Body of pancreas (tissue), 4 donors: ENCODE results near the gene TMEM233. TPM values are rescaled to one million over a fixed set of nuclear protein-coding genes. Genes with fewer than 3 reads are reported as not detected.

ENCODE experiments used
- ATAC-seq: fragments of 150-250 bp; one replicate; pipeline ENCODE4 v1.9.1; 2016
- DNase-seq, 4 donors: peaks; one replicate each; pipeline ENCODE4 v3.0.0-alpha.2; 2019
- H3K27ac ChIP-seq, 4 donors: fragments of 200-600 bp; sonication (generic); 1 replicate in 3 of 4; 2 replicates in 1 of 4; pipeline versions ENCODE4 v1.5.1 to v1.6.1; 2016 to 2019; ENCODE audit warnings: mild to moderate bottlenecking in 1 of 4, mixed read lengths in 1 of 4, moderate library complexity in 1 of 4
- H3K27me3 ChIP-seq, 2 donors: fragments of 200-600 bp; sonication (generic); one replicate each; pipeline ENCODE4 v1.6.0; 2016; ENCODE audit warnings: mild to moderate bottlenecking in 1 of 2
- H3K36me3 ChIP-seq, 2 donors: fragments of 200-600 bp; sonication (generic); replicated peaks in 1 of 2; 2 replicates each; pipeline ENCODE4 v1.5.1; 2016; ENCODE audit warnings: low read depth in 2 of 2; ENCODE audit not compliant: insufficient read depth in 1 of 2
- H3K4me1 ChIP-seq: fragments of 200-600 bp; sonication (generic); one replicate; pipeline ENCODE4 v1.6.0; 2016
- H3K4me3 ChIP-seq, 2 donors: fragments of 200-600 bp; sonication (generic); 1 replicate in 1 of 2; 2 replicates in 1 of 2; pipeline ENCODE4 v1.5.1; 2016 to 2019
- H3K9me3 ChIP-seq, 3 donors: fragments of 200-600 bp; sonication (generic); 1 replicate in 2 of 3; 2 replicates in 1 of 3; pipeline ENCODE4 v1.5.1; 2016
- CTCF ChIP-seq, 7 experiments: fragments of 450-650 bp in 4 of 7; fragments of 200-600 bp in 3 of 7; sonication (generic) in 3 of 7; IDR thresholded peaks; one replicate each; pipeline ENCODE4 v1.5.1; 2016 to 2019; ENCODE audit warnings: antibody characterized with exemption in 7 of 7
- POLR2A ChIP-seq, 3 donors: fragments of 450-650 bp; IDR thresholded peaks; one replicate each; pipeline ENCODE4 v1.6.1; 2016; ENCODE audit warnings: antibody characterized with exemption in 3 of 3, mild to moderate bottlenecking in 2 of 3
- WGBS, 2 donors: methylation state at CpG; one replicate each; pipeline ENCODE4 v1.1.5; 2017; 5-methylcytosine and 5-hydroxymethylcytosine counted together
- intact Hi-C: fragments of 100-400 bp; cut with DNase I; formaldehyde crosslinking; loops from one replicate; pipeline ENCODE4 v1.15.1; 2023
- total RNA-seq, 2 donors: library from RNA; depleted of rRNA; stranded (reverse); fragments of >200 nt; gene quantifications; one replicate each; pipeline ENCODE4 v1.1.0, GENCODE V29; 2016

Gene TMEM233
- total RNA-seq, 2 donors from 2014 or later: under 0.01 TPM; not detected in 1

DNA sequence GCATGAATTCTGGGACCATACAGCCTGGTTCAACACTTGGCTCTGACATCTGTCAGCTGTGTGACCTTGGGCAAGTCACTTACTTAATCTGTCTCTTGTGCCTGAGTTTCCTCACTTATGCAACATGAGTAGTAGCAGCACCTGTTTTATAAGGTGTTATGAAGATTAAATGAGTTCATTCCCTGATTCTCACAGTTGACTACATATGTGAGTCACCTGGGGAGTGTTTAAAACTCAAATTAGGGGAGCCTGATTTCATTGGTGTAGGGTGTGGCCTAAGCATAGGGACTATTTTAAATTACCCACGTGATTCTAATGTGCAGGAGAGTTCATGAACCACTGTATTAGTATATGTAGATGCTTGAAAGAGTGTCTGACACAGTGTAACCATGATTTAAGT lies 36.7 kb upstream of the TMEM233 start:
- Histone ChIP-seq H3K9me3 (no peaks in the 10 kb centered on the region), H3K4me1 (no peaks in the 10 kb centered on the region), H3K36me3 (no peaks in the 10 kb centered on the region), H3K27me3 (no peaks in the 10 kb centered on the region), H3K27ac (no peak overlapping the region), H3K4me3 (no peak overlapping the region)
- DNase-seq (peak in 1 of 4 donors; percentile 3), ATAC-seq (no peak)
- TF ChIP-seq CTCF (IDR thresholded peaks at IDR 0.05) (no peak), POLR2A (IDR thresholded peaks at IDR 0.05) (no peak)
- intact Hi-C loops: no loop called here
- 26 to 32% methylated on average over 1 of the region's 1 CpG for WGBS, 2 donors

- no peak for TF ChIP-seq CTCF (IDR thresholded peaks at IDR 0.05)
- no peak for TF ChIP-seq POLR2A (IDR thresholded peaks at IDR 0.05)
- H3K4me3 ChIP-seq: no peak overlapping the region
- intact Hi-C loops: no loop called here
- H3K27ac ChIP-seq: no peak overlapping the region
- 88% methylated on average over 3 of the region's 3 CpGs for WGBS, 2 donors
- no peaks in the 10 kb centered on the region for H3K27me3 ChIP-seq
- no peak for DNase-seq
- H3K36me3 ChIP-seq: no peaks in the 10 kb centered on the region
- no peaks in the 10 kb centered on the region for H3K4me1 ChIP-seq
- H3K9me3 ChIP-seq: no peaks in the 10 kb centered on the region
- ATAC-seq: no peak
These were observed 28.2 kb upstream of the TMEM233 start for GRCh38 chr12:119565404-119565803.

DNA sequence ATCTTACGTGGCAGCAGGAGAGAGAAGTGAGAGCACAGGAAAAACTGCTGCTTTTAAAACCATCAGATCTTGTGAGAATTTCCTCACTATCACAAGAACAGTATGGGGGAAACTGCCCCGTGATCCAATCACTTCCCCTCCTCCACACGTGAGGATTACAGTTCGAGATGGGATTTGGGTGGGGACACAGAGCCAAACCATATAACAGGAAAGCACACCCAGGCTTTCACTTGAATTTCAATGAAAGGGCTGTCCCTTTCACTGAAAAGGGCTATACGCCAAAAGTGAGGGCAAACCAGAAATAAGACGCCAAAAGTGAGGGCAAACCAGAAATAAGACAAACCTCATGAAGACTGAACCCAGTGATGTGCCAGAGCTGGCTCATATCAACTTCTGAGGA lies 22.8 kb upstream of the TMEM233 start:
- Histone ChIP-seq H3K27ac (no peak overlapping the region), H3K27me3 (no peaks in the 10 kb centered on the region), H3K36me3 (no peaks in the 10 kb centered on the region), H3K9me3 (no peaks in the 10 kb centered on the region), H3K4me3 (no peak overlapping the region), H3K4me1 (no peaks in the 10 kb centered on the region)
- intact Hi-C loops: no loop called here
- TF ChIP-seq CTCF (IDR thresholded peaks at IDR 0.05) (no peak), POLR2A (IDR thresholded peaks at IDR 0.05) (no peak)
- no peak for ATAC-seq
- 58 to 64% methylated on average over 6 of the region's 6 CpGs for WGBS, 2 donors
- DNase-seq: no peak

DNA sequence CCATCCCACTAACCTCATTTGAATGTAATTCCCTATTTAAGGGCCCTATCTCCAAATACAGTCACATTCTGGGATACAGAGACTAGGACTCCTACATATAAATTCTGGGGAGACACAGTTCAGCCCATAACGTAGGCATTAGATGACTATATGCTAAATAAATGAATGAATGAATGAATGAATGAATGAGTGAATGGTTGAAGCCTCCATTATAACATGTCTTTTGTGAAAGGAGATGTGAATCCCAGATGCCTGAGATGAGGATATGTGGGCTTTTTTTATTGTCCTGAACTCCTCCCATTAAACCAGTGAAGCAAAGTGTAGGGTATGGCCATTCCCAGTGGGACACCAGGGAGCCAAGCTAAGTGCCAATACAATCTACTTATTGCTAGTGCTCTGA lies 20.5 kb upstream of the TMEM233 start:
- TF ChIP-seq CTCF (IDR thresholded peaks at IDR 0.05) (no peak), POLR2A (IDR thresholded peaks at IDR 0.05) (no peak)
- no peaks in the 10 kb centered on the region for H3K27me3 ChIP-seq
- intact Hi-C loops: no loop called here
- no peaks in the 10 kb centered on the region for H3K36me3 ChIP-seq
- no peak overlapping the region for H3K27ac ChIP-seq
- 65 to 77% methylated on average over 1 of the region's 1 CpG for WGBS, 2 donors
- ATAC-seq (no peak), DNase-seq (no peak)
- no peaks in the 10 kb centered on the region for H3K4me1 ChIP-seq
- no peaks in the 10 kb centered on the region for H3K9me3 ChIP-seq
- H3K4me3 ChIP-seq: no peak overlapping the region

DNA sequence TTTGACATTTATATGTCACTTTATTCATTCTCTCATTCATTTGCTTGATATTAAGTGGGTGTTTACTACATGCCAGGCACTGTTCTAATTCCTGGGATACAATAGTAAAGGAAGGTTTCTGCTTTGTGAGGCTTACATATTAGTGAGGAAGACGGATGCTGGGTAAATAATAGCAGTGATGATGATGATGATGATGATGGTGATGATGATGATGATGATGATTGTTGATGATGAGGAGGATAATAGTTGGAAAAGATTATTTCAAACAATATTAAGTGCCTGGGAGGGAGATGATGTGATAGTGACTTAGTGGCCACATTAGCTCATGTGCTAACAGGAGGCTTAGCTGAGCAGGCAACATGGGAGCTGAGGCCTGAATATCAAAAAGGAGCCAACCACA lies 19.3 kb upstream of the TMEM233 start:
- intact Hi-C loops: no loop called here
- H3K4me1 ChIP-seq: no peaks in the 10 kb centered on the region
- no peak overlapping the region for H3K27ac ChIP-seq
- no peak overlapping the region for H3K4me3 ChIP-seq
- no peaks in the 10 kb centered on the region for H3K27me3 ChIP-seq
- 63 to 76% methylated on average over 1 of the region's 1 CpG for WGBS, 2 donors
- no peaks in the 10 kb centered on the region for H3K36me3 ChIP-seq
- TF ChIP-seq CTCF (IDR thresholded peaks at IDR 0.05): no peak
- TF ChIP-seq POLR2A (IDR thresholded peaks at IDR 0.05): no peak
- no peaks in the 10 kb centered on the region for H3K9me3 ChIP-seq
- ATAC-seq (no peak), DNase-seq (no peak)
